Caki2 (cell line): ENCODE results near the gene BSPRY. TPM values are rescaled to one million over a fixed set of nuclear protein-coding genes. Genes with fewer than 3 reads are reported as not detected.

ENCODE experiments used
- DNase-seq: peaks from one replicate; pipeline ENCODE4 v3.0.0-alpha.2; 2015; ENCODE audit warnings: low read depth
- in situ Hi-C: cut with HindIII; loops from 2 replicates; pipeline ENCODE4 v1.10.0; 2016; ENCODE audit warnings: low sequenced_read_pairs, low pct_unique_long_range_greater_than_20kb, mixed read lengths
- total RNA-seq: library from RNA; depleted of rRNA; stranded (reverse); fragments of >200 nt; shearing (Covaris generic); gene quantifications from 2 replicates; pipeline ENCODE4 v1.2.3, GENCODE V29; 2014; ENCODE audit warnings: low replicate concordance

Gene BSPRY
- total RNA-seq, 1 experiment from 2014 or later = not detected

DNA sequence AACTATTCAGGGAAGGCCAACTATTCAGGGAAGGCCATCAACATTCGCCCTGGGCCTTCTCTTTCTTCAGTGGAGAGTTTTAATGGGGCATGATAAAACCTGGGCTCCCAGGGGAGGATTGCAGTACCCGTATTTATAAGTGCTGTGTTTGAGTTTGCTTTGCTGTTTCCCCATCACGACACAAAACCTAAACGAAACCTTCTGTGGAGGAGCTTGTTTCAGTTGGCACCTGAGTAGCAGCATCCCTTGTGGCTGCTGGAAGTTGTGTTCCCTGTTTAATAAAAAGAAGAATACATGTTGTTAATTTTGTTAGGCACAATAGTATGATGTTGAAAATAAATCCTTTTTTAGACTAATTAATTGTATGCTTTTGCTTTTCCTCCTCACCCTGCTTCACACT is 17.6 kb upstream of the BSPRY start:
- in situ Hi-C loops = no loop called here
- no peak for DNase-seq

DNA sequence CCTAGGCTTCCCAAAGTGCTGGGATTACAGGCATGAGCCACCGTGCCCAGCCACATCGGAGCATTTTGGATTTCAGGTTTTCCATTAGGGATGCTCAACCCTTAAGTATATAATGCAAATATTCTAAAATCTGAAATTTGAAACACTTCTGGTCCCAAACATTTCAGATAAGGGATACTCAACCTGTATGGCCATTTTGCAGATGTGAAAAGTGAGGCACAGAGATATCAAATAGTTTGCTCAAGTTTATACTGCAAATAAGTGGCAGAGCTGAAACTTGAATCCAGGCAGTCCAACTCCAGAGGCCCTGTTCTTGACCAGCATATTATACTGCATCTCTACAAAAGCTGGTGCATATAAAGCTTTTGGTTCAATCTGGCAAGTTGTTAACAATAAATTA is 11.6 kb upstream of the BSPRY start:
- in situ Hi-C loops = no loop called here
- DNase-seq = no peak

DNA sequence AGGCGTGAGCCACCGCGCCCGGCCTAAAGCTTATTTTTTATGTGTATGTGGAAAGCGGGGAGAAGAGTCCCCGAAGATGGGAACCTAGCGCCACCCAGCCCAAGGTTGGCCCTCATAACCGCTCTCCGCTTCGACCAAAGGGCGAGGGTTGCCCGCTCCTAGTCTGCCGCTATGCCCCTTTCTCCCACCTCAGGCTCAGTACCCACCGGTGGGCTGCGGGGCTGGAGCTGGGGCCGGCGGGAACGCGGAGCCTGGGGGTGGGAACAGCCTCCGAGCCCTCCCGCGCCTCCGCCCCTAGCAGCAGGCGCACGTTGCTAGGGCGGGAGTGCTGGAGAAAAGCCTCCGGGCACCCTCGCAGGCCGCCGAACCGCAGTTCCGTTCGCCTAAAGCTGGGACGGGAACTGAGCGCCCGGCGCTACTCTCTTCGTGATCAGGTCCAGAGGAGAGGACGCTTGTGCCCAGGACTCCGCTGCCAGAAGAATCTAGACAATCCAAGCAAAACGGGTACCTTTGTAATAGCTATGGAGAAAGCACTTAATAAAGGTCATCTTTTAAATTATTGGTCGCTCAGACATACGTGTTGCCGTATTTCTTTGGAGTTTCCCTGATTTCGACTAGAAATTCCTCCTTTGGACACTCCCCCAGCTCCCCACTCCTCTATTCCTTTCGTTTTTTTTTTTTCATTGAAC is 9.2 kb upstream of the BSPRY start, which contains the start of gene WDR31:
TSS of gene WDR31 (minus strand) at position 265 of the 689 bp plus-strand sequence. CDS start 8,253 bp downstream, outside the sequence.
- DNase-seq = peak; percentile 85
- in situ Hi-C loops = no loop called here

- in situ Hi-C loops = no loop called here
- no peak for DNase-seq
These were observed 7.5 kb upstream of the BSPRY start for GRCh38 chr9:113341712-113342410.

- in situ Hi-C loops = no loop called here
- DNase-seq = peak; percentile 36
These were observed 5.6 kb upstream of the BSPRY start for GRCh38 chr9:113343732-113344231.

- in situ Hi-C loops = no loop called here
- no peak for DNase-seq
These were observed 4.2 kb upstream of the BSPRY start for GRCh38 chr9:113345190-113345589.

DNA sequence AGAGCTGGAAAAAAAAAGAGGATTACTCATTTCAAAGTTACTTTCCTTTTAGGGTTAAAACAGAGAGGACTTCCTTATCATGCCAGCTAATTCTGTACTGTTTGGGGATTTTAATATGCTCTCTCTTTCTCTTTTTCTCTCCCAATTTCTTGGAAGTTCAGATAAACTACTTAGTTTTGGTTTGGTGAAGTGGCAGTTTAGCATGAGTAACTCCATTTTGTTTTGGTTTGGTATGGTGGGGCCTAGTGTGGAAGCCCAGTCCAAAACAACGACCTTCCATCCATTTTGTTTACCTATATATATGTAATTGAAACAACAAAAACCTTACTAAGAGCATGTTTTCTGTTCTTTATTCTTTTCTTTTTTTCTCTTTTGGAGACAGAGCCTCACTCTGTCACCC is 3.7 kb upstream of the BSPRY start:
- DNase-seq = no peak
- in situ Hi-C loops = no loop called here

GRCh38 chr9:113348437-113348836 is 904 bp upstream of the BSPRY start:
- DNase-seq = no peak
- in situ Hi-C loops = no loop called here

DNA sequence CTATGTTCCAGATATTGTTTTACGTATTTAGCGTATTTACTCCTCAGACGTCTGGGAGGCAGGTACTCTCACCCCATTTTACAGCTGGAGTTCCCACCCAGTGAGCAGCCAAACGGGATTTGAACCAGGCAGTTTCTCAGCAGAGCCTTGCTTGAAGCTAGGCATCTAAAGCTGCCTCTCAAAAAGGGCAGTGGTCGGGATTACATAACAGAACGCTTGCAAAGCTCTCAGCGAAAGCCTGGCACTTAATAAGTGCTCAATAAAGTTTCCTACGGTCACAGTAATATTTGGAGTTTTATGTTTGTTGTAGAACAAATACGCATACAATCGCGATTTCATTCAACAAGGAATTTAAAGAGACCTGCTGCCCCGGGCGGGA is 286 bp upstream of the BSPRY start:
- DNase-seq = no peak
- in situ Hi-C loops = no loop called here

DNA sequence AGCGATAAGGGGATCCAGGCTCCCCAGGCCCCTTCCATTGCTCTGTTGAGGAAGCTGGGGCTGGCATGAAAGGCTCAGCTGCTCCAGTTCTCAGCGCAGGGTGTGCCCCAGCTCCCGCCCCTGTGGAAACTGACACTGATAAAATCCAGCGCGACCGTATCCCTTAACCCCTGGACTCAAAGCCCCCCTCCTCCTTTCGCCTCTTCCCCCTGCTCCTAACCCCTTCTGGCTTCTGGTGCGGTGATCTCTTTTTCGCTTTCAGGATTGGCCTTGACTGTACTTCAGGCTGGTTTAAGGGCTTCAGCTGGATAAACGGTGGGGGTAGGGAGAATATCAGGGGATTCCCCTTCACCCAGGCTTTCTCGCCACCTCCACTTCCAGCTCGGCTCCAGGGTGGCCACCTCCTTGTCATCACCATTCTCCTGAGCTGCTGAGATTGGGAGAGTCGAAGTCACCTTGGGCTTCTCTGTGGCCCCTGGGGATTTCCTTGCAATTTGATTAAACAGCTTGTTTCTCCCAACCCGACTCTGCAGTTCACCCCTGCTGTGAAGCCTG is 843 bp downstream of the BSPRY start:
- in situ Hi-C loops = no loop called here

GRCh38 chr9:113350937-113351336 is 1.6 kb downstream of the BSPRY start:
- in situ Hi-C loops = no loop called here
- no peak for DNase-seq

More for the DNA sequence above, 843 bp downstream of the BSPRY start:
- no peak for DNase-seq

DNA sequence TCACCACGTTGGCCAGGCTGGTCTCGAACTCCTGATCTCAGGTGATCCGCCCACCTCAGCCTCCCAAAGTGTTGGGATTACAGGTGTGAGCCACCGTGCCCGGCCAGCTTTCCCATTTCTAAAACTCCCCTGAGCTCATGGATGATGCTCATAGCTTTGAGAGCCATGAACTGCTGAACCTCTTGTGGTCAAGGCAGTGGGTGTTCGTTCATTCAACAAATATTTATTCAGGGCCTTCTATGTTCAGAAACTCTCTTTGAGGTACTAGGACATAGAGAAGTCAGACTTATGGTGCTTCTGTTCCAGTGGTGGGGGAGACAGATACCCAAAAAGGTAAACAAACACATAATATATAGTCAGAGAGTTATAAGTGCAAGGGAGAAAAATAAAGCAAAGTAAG is 2.7 kb downstream of the BSPRY start:
- in situ Hi-C loops = no loop called here
- DNase-seq = no peak

DNA sequence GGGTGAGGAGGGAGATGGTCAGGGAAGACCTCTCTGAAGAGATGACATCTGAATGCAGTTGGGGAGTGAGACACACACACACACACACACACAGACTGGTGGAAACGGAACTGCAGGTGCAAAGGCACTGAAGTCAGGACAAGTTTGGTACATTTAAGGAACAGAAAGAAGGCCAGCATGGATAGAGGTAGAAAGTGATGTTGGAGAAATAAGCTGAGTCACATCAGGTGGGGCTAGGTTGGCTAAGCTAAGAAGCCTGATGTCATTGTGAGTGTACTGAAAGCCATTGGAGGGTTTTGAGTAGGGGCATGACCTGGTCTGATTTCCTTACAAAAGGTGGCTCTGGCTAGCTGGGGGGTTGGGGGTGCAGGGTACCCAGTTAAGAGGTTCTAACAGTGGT is 3.1 kb downstream of the BSPRY start:
- in situ Hi-C loops = no loop called here
- peak; percentile 25 for DNase-seq

- DNase-seq = no peak
- in situ Hi-C loops = no loop called here
These were observed 5.8 kb downstream of the BSPRY start for GRCh38 chr9:113355040-113355596.

- in situ Hi-C loops = no loop called here
- DNase-seq = no peak
These were observed 7.4 kb downstream of the BSPRY start for GRCh38 chr9:113356686-113357292.

DNA sequence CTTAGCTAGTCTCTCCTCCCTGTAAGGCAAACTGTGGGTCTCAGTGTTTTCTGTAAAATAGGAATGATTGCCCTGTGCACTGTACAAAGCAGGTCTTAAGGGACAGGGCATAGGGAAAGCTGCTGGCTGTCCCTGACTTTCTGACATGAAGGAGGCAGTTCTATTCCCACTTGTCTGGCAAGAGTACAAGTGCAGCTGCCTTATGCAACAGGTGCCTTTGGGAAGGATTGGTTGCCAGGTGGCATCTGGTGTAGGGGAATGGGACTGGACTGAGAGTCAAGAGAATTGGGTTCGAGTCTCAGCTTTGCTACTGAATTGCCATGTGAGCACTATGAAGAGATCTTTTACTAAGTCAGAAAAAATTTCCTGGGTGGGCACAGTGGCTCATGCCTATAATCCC is 10.0 kb downstream of the BSPRY start:
- in situ Hi-C loops = no loop called here
- DNase-seq = no peak

DNA sequence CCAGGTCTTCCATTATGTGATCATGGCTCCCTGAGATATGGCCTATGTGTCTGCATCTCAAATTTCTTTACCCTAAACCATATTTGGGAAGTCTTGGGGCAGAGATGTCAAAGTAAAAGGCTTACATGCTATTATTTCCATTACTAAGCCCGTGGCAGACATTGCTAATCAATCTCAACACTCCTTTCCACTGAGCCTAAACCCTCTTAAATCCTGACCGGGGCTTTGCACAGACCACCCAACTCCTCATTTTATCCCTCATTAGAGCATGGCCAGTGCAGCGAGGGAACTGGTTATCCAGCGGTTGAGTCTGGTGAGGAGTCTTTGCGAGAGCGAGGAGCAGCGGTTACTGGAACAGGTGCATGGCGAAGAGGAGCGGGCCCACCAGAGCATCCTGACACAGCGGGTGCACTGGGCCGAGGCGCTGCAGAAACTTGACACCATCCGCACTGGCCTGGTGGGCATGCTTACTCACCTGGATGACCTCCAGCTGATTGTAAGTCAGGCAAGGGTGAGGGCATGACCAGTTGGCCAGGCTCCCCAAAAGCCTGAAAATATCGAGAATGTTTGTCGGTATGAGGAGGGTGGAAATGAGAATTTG is 11.0 kb downstream of the BSPRY start:
- in situ Hi-C loops = no loop called here
- no peak for DNase-seq

GRCh38 chr9:113361304-113362018 is 12.1 kb downstream of the BSPRY start:
- no peak for DNase-seq
- in situ Hi-C loops = no loop called here
